MM.1S (cell line): ENCODE measurements around the gene BMERB1.

Experiments used
- EZH2 ChIP-seq: fragments of 300-600 bp; sonication (generic); optimal IDR thresholded peaks from 2 replicates; pipeline ENCODE3; 2017; ENCODE audit warnings: low read depth, mild to moderate bottlenecking, antibody characterized with exemption, low read length, mixed read lengths
- EZH2phosphoT487 ChIP-seq: fragments of 300-600 bp; sonication (generic); IDR thresholded peaks from 2 replicates; pipeline ENCODE4 v1.6.1; 2018; ENCODE audit warnings: antibody characterized with exemption, low read length
- TF ChIP-seq, protein P1 (sequence below): fragments of 300-600 bp; sonication (generic); IDR thresholded peaks from 2 replicates; pipeline ENCODE4 v1.5.1; 2016; ENCODE audit warnings: antibody characterized with exemption, low read length, mixed read lengths

GRCh38 chr16:15466131-15466530 lies 31.7 kb downstream of the BMERB1 start:
- TF ChIP-seq, protein P1, sequence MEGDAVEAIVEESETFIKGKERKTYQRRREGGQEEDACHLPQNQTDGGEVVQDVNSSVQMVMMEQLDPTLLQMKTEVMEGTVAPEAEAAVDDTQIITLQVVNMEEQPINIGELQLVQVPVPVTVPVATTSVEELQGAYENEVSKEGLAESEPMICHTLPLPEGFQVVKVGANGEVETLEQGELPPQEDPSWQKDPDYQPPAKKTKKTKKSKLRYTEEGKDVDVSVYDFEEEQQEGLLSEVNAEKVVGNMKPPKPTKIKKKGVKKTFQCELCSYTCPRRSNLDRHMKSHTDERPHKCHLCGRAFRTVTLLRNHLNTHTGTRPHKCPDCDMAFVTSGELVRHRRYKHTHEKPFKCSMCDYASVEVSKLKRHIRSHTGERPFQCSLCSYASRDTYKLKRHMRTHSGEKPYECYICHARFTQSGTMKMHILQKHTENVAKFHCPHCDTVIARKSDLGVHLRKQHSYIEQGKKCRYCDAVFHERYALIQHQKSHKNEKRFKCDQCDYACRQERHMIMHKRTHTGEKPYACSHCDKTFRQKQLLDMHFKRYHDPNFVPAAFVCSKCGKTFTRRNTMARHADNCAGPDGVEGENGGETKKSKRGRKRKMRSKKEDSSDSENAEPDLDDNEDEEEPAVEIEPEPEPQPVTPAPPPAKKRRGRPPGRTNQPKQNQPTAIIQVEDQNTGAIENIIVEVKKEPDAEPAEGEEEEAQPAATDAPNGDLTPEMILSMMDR = no peak
- no peak for TF ChIP-seq EZH2phosphoT487
- TF ChIP-seq EZH2 = no peak
